OCI-LY1 (cell line): ENCODE data around the gene CNNM3.

Source experiments
- H2AFZ ChIP-seq: fragments of 200-600 bp; sonication (generic), shearing (Covaris generic); 2 replicates; pipeline ENCODE4 v1.6.0; 2014; ENCODE audit warnings: antibody characterized with exemption, mild to moderate bottlenecking, low read length
- H3F3A ChIP-seq: fragments of 200-600 bp; sonication (generic), shearing (Covaris generic); 2 replicates; pipeline ENCODE4 v1.6.0; 2014; ENCODE audit warnings: mild to moderate bottlenecking, antibody characterized with exemption, low read length, moderate library complexity; ENCODE audit not compliant: insufficient read depth
- H3K27ac ChIP-seq: fragments of 200-600 bp; sonication (generic); 2 replicates; pipeline ENCODE4 v1.5.1; 2014; ENCODE audit warnings: low read length, mixed run types, mild to moderate bottlenecking, low read depth; ENCODE audit not compliant: poor library complexity, severe bottlenecking
- H3K27me3 ChIP-seq: fragments of 200-600 bp; sonication (generic); 2 replicates; pipeline ENCODE4 v1.6.0; 2014; ENCODE audit warnings: antibody characterized with exemption, mild to moderate bottlenecking, low read length, moderate library complexity; ENCODE audit not compliant: insufficient read depth
- H3K36me3 ChIP-seq: fragments of 200-600 bp; sonication (generic); 2 replicates; pipeline ENCODE4 v1.6.1; 2014; ENCODE audit warnings: mild to moderate bottlenecking, antibody characterized with exemption, low read length, moderate library complexity, mixed read lengths; ENCODE audit not compliant: insufficient read depth
- H3K4me1 ChIP-seq: fragments of 200-600 bp; sonication (generic); 2 replicates; pipeline ENCODE4 v1.5.1; 2014; ENCODE audit warnings: mild to moderate bottlenecking, low read length, moderate library complexity; ENCODE audit not compliant: insufficient read depth, severe bottlenecking
- H3K4me2 ChIP-seq: fragments of 200-600 bp; sonication (generic), shearing (Covaris generic); 2 replicates; pipeline ENCODE4 v1.6.1; 2014; ENCODE audit warnings: low read length
- H3K4me3 ChIP-seq: fragments of 200-600 bp; sonication (generic); 2 replicates; pipeline ENCODE4 v1.5.1; 2014; ENCODE audit warnings: low read length, low read depth, mild to moderate bottlenecking, mixed read lengths; ENCODE audit not compliant: poor library complexity, severe bottlenecking
- H3K79me2 ChIP-seq: fragments of 200-600 bp; shearing (Covaris generic); 2 replicates; pipeline ENCODE4 v1.6.1; 2016; ENCODE audit warnings: mixed run types, low read length, mixed read lengths; ENCODE audit not compliant: insufficient read depth
- H3K9ac ChIP-seq: fragments of 200-600 bp; sonication (generic), shearing (Covaris generic); 2 replicates; pipeline ENCODE4 v1.6.1; 2014; ENCODE audit warnings: mild to moderate bottlenecking, low read length, mixed read lengths
- H3K9me2 ChIP-seq: fragments of 200-600 bp; sonication (generic), shearing (Covaris generic); 2 replicates; pipeline ENCODE4 v1.6.1; 2014; ENCODE audit warnings: low read depth, mild to moderate bottlenecking, low read length, mixed read lengths
- H3K9me3 ChIP-seq: fragments of 200-600 bp; shearing (Covaris generic); 2 replicates; pipeline ENCODE4 v1.6.1; 2014; ENCODE audit warnings: low read length, mixed read lengths
- H4K20me1 ChIP-seq: fragments of 200-600 bp; sonication (generic), shearing (Covaris generic); 2 replicates; pipeline ENCODE4 v1.6.0; 2016; ENCODE audit warnings: mild to moderate bottlenecking, low read length; ENCODE audit not compliant: insufficient read depth
- CTCF ChIP-seq: fragments of 200-600 bp; sonication (generic), shearing (Covaris generic); IDR thresholded peaks from 2 replicates; pipeline ENCODE4 v1.5.1; 2017; ENCODE audit warnings: mild to moderate bottlenecking, antibody characterized with exemption, low read length, moderate library complexity, mixed read lengths
- EZH2 ChIP-seq: fragments of 200-600 bp; sonication (generic), shearing (Covaris generic); IDR thresholded peaks from 2 replicates; pipeline ENCODE4 v1.8.0; 2017; ENCODE audit warnings: borderline replicate concordance, mixed run types, mild to moderate bottlenecking, antibody characterized with exemption, low read length, moderate library complexity, mixed read lengths

Gene CNNM3

DNA sequence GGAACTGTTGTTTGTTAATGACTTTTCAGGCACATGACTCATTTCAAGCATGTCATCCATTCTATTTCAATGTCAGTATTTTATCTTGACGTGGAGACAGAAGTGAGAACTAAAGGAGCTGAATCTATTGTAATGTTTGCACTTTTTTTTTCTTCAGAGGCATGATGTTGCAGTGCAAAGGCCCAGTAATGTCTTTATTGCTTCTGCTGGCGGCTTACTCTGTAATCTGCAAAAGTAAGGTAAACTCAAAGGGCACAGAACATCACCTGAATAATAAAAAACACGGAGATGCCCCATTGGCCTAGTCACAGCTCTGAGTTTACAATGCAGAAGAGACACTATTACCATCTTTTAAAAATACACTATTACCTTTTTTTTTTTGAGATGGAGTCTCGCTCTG is 2.4 kb upstream of the CNNM3 start:
- H2AFZ ChIP-seq: no peak overlapping the region
- H4K20me1 ChIP-seq: no peaks in the 10 kb centered on the region
- no peaks in the 10 kb centered on the region for H3F3A ChIP-seq
- H3K4me2 ChIP-seq: no peak overlapping the region
- H3K9me2 ChIP-seq: no peaks in the 10 kb centered on the region
- TF ChIP-seq EZH2 (no peak), CTCF (no peak)
- no peaks in the 10 kb centered on the region for H3K36me3 ChIP-seq
- peaks cover 24% of the 10 kb centered on the region for H3K4me1 ChIP-seq
- no peak overlapping the region for H3K27ac ChIP-seq
- no peaks in the 10 kb centered on the region for H3K79me2 ChIP-seq
- H3K9me3 ChIP-seq: no peaks in the 10 kb centered on the region
- H3K9ac ChIP-seq: no peak overlapping the region
- H3K4me3 ChIP-seq: no peak overlapping the region
- H3K27me3 ChIP-seq: no peaks in the 10 kb centered on the region

- Histone ChIP-seq H3K27me3 (no peaks in the 10 kb centered on the region), H3K79me2 (no peaks in the 10 kb centered on the region), H3K4me1 (peaks cover 41% of the 10 kb centered on the region), H3K4me2 (peak overlapping the region; percentile 97), H2AFZ (peak overlapping the region; percentile 96), H3F3A (no peaks in the 10 kb centered on the region), H3K36me3 (peaks cover 7% of the 10 kb centered on the region; the same call in 1 of the 2 replicates), H3K27ac (no peak overlapping the region), H3K9ac (peak overlapping the region; percentile 81), H3K9me2 (no peaks in the 10 kb centered on the region), H3K9me3 (no peaks in the 10 kb centered on the region), H4K20me1 (no peaks in the 10 kb centered on the region), H3K4me3 (peak overlapping the region; percentile 82)
- TF ChIP-seq CTCF: no peak
- TF ChIP-seq EZH2: no peak
These were observed 542 bp upstream of the CNNM3 start for GRCh38 chr2:96815326-96816126.

- no peaks in the 10 kb centered on the region for H3K27me3 ChIP-seq
- H3K4me1 ChIP-seq: peaks cover 50% of the 10 kb centered on the region
- no peak for TF ChIP-seq EZH2
- TF ChIP-seq CTCF: no peak
- H3K36me3 ChIP-seq: peaks cover 12% of the 10 kb centered on the region; the same call in 1 of the 2 replicates
- peak overlapping the region; percentile 94 for H3K4me2 ChIP-seq
- H3K4me3 ChIP-seq: peak overlapping the region; percentile 70
- peak overlapping the region; percentile 66 for H3K9ac ChIP-seq
- no peaks in the 10 kb centered on the region for H4K20me1 ChIP-seq
- no peaks in the 10 kb centered on the region for H3F3A ChIP-seq
- no peaks in the 10 kb centered on the region for H3K9me2 ChIP-seq
- H2AFZ ChIP-seq: no peak overlapping the region
- no peaks in the 10 kb centered on the region for H3K9me3 ChIP-seq
- H3K79me2 ChIP-seq: no peaks in the 10 kb centered on the region
- no peak overlapping the region for H3K27ac ChIP-seq
These were observed 1.0 kb downstream of the CNNM3 start for GRCh38 chr2:96816836-96817702.
